ENCODE results near the gene THSD4.

GRCh38 chr15:71678605-71679004, 563.3 kb downstream of the THSD4 start:
- TF ChIP-seq CTCF (conservative IDR thresholded peaks at IDR 0.05; ENCODE audit: low read length) (no peak), EZH2phosphoT487 (IDR thresholded peaks at IDR 0.05; ENCODE audit: borderline replicate concordance) (no peak)

Data from Loucy (cell line).